Spinal cord (tissue), 10 donors: ENCODE data around the gene CASP7. TPM values are rescaled to one million over a fixed set of nuclear protein-coding genes. Genes with fewer than 3 reads are reported as not detected.
"Not testable (repeated sequence)": the region's sequence is repeated elsewhere in the genome, so short reads cannot be mapped to it uniquely, and the experiment has no call there.

Source experiments
- DNase-seq, 6 donors: peaks; one replicate each; pipeline versions ENCODE4 v3.0.0 to v3.0.0-alpha.2; 2013 to 2015; ENCODE audit warnings: low spot score in 6 of 6, low read depth in 4 of 6
- H3K27ac ChIP-seq: one replicate; pipeline ENCODE4 v1.5.1; 2013; ENCODE audit warnings: low read depth, low read length, control low read depth
- H3K27me3 ChIP-seq: one replicate; pipeline ENCODE4 v1.6.1; 2013; ENCODE audit warnings: low read length; ENCODE audit not compliant: control insufficient read depth, insufficient read depth
- H3K36me3 ChIP-seq: one replicate; pipeline ENCODE4 v1.6.1; 2013; ENCODE audit warnings: low read length; ENCODE audit not compliant: control insufficient read depth, insufficient read depth
- H3K4me1 ChIP-seq: one replicate; pipeline ENCODE4 v1.6.1; 2013; ENCODE audit warnings: low read length; ENCODE audit not compliant: control insufficient read depth, insufficient read depth
- H3K4me3 ChIP-seq: one replicate; pipeline ENCODE4 v1.5.1; 2013; ENCODE audit warnings: low read depth, low read length, control low read depth
- H3K9me3 ChIP-seq: one replicate; pipeline ENCODE4 v1.6.1; 2013; ENCODE audit warnings: low read length; ENCODE audit not compliant: control insufficient read depth, insufficient read depth
- WGBS: methylation state at CpG from one replicate; pipeline ENCODE4 v1.1.5; 2013; ENCODE audit warnings: missing lambda C conversion rate; ENCODE audit not compliant: insufficient coverage; 5-methylcytosine and 5-hydroxymethylcytosine counted together
- polyA plus RNA-seq, 2 donors: library from polyadenylated mRNA; unstranded; fragments of 120-200 nt; gene quantifications; one replicate each; pipeline ENCODE4 v1.2.1, GENCODE V29; 2013; ENCODE audit not compliant: insufficient read length in 2 of 2
- total RNA-seq, 2 donors: library from RNA; depleted of rRNA in 1 of 2; stranded (reverse); fragments of 120-200 nt in 1 of 2; fragments of >200 nt in 1 of 2; gene quantifications; one replicate each; pipeline versions ENCODE4 v1.2.3 to v1.2.4, GENCODE V29; 2013 to 2014
- donor health status: healthy.

Gene CASP7
- total and polyA plus RNA-seq, 4 donors: 8.0 to 23.3 (median 9.5) TPM

GRCh38 chr10:113647812-113648211, 31.9 kb upstream of the CASP7 start:
- DNase-seq: no peak
- H3K4me3 ChIP-seq: no peak overlapping the region
- H3K27me3 ChIP-seq: no peaks in the 10 kb centered on the region
- peaks cover 6% of the 10 kb centered on the region for H3K4me1 ChIP-seq
- WGBS: 77% methylated on average over 2 of the region's 3 CpGs
- H3K27ac ChIP-seq: no peak overlapping the region
- no peaks in the 10 kb centered on the region for H3K36me3 ChIP-seq
- H3K9me3 ChIP-seq: no peaks in the 10 kb centered on the region

- Histone ChIP-seq H3K4me1 (peaks cover 6% of the 10 kb centered on the region), H3K9me3 (no peaks in the 10 kb centered on the region), H3K27me3 (no peaks in the 10 kb centered on the region), H3K36me3 (no peaks in the 10 kb centered on the region), H3K27ac (no peak overlapping the region), H3K4me3 (no peak overlapping the region)
- DNase-seq: peak in 1 of 6 donors; percentile 25
- WGBS: 67% methylated on average over 1 of the region's 3 CpGs
Observed at GRCh38 chr10:113648478-113648877, 31.2 kb upstream of the CASP7 start.

DNA sequence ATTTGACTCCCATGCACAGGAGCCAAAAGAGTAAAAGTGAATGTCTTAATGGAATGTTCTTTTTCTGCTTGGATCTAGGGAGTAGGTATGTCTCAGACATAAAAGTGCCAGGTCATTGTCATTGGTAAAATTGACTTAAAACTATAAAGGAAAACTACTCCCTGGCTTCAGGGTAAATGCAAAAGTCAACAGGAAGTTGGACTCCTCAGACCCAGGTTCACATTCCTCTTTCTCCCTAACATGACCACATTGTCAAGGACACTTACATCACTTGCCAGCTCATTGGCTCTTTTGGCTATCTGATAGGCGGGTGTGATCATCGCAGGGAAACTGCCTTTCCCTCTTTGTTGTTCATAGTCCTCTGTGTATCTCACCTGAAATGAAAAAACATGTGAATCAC, 29.5 kb upstream of the CASP7 start:
- no peak overlapping the region for H3K27ac ChIP-seq
- H3K4me3 ChIP-seq: no peak overlapping the region
- no peaks in the 10 kb centered on the region for H3K36me3 ChIP-seq
- WGBS: 100% methylated on average over 2 of the region's 2 CpGs
- H3K27me3 ChIP-seq: no peaks in the 10 kb centered on the region
- no peaks in the 10 kb centered on the region for H3K9me3 ChIP-seq
- no peak for DNase-seq
- H3K4me1 ChIP-seq: peaks cover 6% of the 10 kb centered on the region

GRCh38 chr10:113651021-113651420, 28.7 kb upstream of the CASP7 start:
- Histone ChIP-seq H3K36me3 (no peaks in the 10 kb centered on the region), H3K9me3 (no peaks in the 10 kb centered on the region), H3K4me1 (peaks cover 4% of the 10 kb centered on the region), H3K27me3 (no peaks in the 10 kb centered on the region), H3K4me3 (no peak overlapping the region), H3K27ac (no peak overlapping the region)
- 100% methylated on average over 1 of the region's 2 CpGs for WGBS
- DNase-seq: no peak

DNA sequence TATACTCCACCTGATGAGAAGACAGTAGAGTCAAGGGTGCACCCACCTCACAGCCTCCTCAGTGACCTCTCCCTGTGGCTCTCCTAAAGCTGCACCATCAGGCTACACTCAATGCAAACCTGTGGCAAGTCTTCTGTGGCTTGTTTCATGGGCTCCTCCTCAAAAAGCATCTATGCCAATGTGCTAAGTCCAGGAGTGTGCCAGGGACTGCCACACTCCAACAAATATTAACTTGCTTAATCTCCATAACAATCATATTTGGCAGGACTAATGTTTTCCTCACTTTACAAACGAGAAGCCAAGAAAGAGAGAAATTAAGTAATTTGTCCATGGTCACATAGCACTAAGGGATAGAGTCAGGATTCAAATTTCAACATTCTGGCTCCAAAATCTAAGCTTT, 27.8 kb upstream of the CASP7 start:
- no peak overlapping the region for H3K4me3 ChIP-seq
- H3K27me3 ChIP-seq: no peaks in the 10 kb centered on the region
- no peaks in the 10 kb centered on the region for H3K9me3 ChIP-seq
- peaks cover 4% of the 10 kb centered on the region for H3K4me1 ChIP-seq
- no peak for DNase-seq
- no peak overlapping the region for H3K27ac ChIP-seq
- no peaks in the 10 kb centered on the region for H3K36me3 ChIP-seq
- WGBS: no CpG with 5 or more reads among the region's 1 CpG

DNA sequence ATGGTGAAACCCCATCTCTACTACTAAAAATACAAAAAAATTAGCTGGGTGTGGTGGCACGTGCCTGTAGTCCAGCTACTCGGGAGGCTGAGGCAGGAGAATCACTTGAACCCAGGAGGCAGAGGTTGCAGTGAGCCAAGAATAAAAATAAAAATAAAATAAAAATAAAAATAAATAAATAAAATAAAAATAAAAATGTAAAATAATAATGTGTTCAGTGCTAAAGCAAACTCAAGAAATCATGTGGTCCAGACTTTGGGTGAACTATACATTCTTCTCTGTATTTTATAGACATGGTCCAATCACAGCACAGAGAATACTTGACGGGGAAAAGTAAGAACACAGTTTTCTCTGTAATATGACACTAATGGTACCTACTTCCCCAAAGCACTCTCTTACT, 27.3 kb upstream of the CASP7 start:
- not testable (repeated sequence) for H3K27ac ChIP-seq, H3K27me3 ChIP-seq, H3K36me3 ChIP-seq, H3K9me3 ChIP-seq, H3K4me1 ChIP-seq, H3K4me3 ChIP-seq, DNase-seq
- WGBS: no CpG with 5 or more reads among the region's 3 CpGs

DNA sequence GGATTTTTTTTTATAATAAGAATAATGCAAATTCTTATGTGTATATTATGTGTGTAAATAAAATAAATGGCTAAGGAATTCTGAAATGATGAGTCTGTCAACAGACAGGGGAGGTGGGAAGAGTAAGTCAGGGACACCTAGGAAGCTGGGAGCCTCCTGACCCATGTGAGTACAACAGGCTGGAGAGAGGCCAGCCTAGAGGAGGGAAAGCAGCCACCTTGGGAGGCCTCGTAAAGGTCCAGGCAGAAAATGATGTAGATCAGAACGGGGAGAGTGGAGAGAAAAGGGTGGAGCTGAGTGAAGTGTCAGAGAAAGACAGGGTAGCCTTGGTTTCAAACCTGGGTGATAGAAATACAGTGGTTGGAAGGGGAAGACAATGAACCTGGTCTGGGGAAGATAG, 22.8 kb upstream of the CASP7 start:
- Histone ChIP-seq H3K27ac (no peak overlapping the region), H3K4me3 (no peak overlapping the region), H3K27me3 (no peaks in the 10 kb centered on the region), H3K36me3 (no peaks in the 10 kb centered on the region), H3K9me3 (no peaks in the 10 kb centered on the region), H3K4me1 (no peaks in the 10 kb centered on the region)
- no peak for DNase-seq
- WGBS: 65% methylated on average over 2 of the region's 2 CpGs

- Histone ChIP-seq H3K4me1 (no peaks in the 10 kb centered on the region), H3K27ac (no peak overlapping the region), H3K27me3 (no peaks in the 10 kb centered on the region), H3K4me3 (no peak overlapping the region), H3K36me3 (no peaks in the 10 kb centered on the region), H3K9me3 (no peaks in the 10 kb centered on the region)
- DNase-seq: peak in 1 of 6 donors; percentile 38
Observed at GRCh38 chr10:113657544-113657943, 22.2 kb upstream of the CASP7 start.

DNA sequence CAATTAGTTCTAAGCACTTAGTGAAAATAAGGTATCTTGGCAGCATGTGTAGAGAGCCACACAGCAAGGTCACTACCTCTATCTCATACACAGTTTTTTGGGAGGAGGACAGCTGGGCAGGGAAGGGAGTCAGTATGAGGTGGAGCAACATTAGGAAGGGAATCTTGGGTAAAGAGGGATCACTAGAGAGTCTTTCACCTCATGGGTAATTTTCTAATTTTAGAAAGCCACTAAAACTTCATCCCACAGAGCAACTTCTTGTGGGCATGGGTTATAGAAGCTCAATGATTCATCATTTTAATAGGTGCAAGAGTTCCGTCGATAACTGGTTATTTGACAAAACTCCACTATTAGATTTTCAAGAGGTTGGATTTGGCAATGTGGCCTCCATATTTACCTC, 18.4 kb upstream of the CASP7 start:
- H3K36me3 ChIP-seq: no peaks in the 10 kb centered on the region
- WGBS: no CpG with 5 or more reads among the region's 2 CpGs
- no peak overlapping the region for H3K27ac ChIP-seq
- no peak for DNase-seq
- H3K27me3 ChIP-seq: no peaks in the 10 kb centered on the region
- H3K4me3 ChIP-seq: no peak overlapping the region
- no peaks in the 10 kb centered on the region for H3K9me3 ChIP-seq
- H3K4me1 ChIP-seq: no peaks in the 10 kb centered on the region

DNA sequence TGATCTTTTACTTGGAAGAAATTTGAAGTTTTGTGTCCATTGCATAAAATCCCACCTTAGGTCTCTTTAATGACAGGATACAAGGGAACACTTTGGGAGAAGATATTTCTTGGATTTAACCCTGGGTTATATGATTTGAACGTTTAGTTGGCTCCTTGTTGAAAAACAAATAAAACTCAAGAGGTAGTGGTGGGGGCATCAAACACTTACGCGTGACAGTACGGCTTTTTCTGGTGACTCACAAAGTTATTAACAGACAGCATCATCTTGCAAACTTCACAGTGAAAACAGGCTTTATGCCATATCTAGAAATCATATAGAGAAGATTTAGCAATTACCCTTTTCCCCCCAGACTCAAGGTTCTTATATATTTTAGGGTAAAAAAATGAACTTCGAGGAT, 16.6 kb upstream of the CASP7 start:
- H3K27ac ChIP-seq: no peak overlapping the region
- DNase-seq: no peak
- H3K9me3 ChIP-seq: no peaks in the 10 kb centered on the region

More for the DNA sequence above, 16.6 kb upstream of the CASP7 start:
- no peaks in the 10 kb centered on the region for H3K36me3 ChIP-seq
- WGBS: 50% methylated on average over 1 of the region's 5 CpGs
- no peaks in the 10 kb centered on the region for H3K27me3 ChIP-seq
- H3K4me1 ChIP-seq: no peaks in the 10 kb centered on the region
- H3K4me3 ChIP-seq: no peak overlapping the region
